ENCODE results near the gene REXO4.

REXO4 gene, protein sequence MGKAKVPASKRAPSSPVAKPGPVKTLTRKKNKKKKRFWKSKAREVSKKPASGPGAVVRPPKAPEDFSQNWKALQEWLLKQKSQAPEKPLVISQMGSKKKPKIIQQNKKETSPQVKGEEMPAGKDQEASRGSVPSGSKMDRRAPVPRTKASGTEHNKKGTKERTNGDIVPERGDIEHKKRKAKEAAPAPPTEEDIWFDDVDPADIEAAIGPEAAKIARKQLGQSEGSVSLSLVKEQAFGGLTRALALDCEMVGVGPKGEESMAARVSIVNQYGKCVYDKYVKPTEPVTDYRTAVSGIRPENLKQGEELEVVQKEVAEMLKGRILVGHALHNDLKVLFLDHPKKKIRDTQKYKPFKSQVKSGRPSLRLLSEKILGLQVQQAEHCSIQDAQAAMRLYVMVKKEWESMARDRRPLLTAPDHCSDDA

DNA sequence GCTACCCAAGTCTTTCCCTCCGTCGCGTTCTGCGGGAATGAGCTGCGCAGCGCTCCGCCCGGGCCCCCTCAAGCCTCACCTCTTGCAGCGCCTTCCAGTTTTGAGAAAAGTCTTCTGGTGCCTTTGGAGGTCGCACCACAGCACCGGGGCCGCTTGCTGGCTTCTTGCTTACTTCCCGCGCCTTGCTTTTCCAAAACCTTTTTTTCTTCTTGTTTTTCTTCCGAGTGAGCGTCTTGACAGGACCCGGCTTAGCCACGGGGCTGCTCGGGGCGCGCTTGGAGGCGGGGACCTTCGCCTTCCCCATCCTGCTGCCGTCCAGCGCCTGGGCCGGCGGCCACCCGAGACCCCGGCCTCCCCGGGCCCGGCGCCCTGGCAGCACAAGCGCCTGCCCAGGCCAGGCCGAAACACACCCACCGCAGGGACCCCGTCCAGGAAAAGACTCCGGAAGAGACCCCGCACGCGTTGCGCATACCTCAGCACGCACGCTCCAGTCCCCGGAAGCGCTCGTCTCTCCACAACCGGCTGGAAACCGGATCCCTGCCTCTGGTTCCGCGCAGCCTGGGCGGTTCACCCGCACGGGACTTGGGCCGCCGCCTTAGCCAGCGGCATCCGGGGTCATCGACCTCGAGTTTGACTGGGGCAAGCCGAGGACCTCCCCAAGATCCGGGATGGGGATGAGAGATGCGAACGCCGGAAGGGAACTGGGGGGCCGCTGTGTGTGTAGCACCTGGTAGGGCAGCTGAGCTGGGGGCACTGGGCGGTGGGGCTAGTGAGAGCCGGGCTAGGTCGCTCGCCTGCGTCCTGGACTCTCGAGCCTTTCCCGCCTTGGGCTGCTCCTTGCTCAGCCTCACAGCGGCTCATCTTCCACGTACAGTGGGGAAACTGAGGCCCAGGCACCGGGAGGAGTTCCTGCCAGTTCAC, at the start of gene REXO4:
Gene REXO4 (minus strand): TSS at position 470 of the 921 bp plus-strand sequence. CDS start 166 bp downstream, at position 304.
- in situ Hi-C loops (cut with MboI; ENCODE audit: low sequenced_read_pairs) = no loop called here

DNA sequence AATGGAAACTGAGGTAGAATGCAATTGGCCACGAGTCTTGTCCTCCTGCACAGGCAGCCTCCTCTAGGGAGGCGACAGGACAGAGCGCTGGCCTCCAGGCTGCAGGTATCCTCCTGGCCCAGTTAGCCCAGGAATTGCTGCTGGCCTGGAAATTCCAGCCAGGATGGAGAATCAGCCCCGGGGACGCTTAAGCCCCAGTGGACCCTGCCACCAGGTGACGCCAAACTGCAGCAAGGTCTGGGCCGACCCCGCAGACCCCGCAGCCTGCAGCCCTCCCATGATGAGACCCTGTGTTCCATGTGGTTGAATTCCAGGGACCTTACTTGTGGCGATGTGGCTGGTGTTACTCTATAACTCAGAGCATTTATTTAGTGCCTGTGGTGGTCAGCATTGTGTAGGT, 49.3 kb upstream of the REXO4 start:
- in situ Hi-C loops (cut with MboI; ENCODE audit: low sequenced_read_pairs) = no loop called here

DNA sequence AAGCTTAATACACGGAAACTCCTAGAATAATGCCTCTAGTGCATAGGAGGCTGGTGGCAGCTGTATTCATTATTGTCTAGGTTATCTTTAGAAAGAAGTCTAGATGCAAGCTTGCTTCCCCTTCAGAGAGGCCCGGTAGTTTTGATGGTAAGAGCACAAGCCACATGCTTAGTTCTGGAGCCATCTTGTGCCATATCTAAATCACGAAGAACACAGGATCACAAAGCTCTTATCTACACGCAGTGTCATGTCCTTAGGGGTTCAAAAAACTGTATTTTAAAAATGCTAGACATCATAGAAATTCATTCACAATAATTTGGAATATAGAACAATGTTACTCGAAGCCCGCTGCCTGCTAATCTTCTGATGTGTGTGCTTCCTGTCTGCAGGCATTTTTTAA, 48.2 kb upstream of the REXO4 start:
- in situ Hi-C loops (cut with MboI; ENCODE audit: low sequenced_read_pairs) = no loop called here

DNA sequence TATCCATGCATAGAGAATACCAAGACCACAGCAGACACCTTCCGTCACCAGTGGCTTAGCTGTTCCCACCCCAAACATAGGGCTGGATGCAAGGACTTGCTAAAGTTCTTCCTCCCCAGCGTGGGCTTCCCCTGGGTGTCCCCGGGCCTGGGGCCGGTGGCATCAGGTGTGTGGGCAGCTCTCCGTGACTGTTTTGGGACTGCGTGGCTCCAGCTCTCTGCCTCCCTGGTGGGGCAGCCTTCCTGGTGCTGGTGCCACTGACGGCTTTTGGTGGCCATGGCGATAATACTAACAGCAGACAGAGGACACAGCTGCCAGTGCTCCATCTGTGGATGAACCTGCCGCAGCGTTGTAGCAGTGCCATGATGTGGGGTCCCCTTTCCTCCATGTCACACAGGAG, 46.8 kb upstream of the REXO4 start:
- in situ Hi-C loops (cut with MboI; ENCODE audit: low sequenced_read_pairs) = no loop called here

DNA sequence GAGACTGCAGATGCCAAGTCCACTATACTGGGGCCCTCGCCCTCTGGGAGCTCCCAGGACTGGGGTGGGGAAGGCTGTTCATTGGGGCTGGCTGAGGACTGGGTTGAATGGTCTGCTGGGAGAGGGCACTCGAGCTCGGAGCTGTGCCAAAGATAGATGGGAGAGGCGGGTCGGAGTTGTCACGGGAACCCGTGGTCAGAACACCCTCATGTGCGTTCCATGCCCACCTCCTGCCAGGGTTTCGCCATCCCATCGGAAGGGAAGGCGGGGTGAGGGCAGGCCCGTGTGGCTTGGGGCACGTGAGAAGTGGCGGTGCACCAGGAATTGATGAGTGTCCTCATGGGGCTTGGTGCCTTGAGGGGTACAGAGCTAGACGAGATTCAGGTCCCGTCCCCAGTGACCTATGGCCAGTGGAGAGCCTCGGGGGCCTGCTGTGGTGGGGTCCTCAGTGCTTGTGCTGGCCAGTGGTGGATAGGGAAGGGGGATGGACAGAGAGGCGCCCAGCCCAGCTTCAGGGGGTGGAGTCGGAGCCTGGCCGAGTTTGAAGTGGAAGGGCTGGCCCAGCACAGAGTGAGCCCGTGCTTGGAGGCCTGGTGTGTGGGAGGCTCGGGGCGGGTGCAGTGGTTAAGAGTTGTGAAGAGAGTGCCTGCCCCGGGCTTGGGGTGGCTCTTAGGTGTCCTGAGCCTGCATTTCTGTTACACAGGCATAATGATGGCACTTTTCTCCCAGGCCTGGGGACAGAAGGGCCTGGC, 46.2 kb upstream of the REXO4 start:
- in situ Hi-C loops (cut with MboI; ENCODE audit: low sequenced_read_pairs) = no loop called here

DNA sequence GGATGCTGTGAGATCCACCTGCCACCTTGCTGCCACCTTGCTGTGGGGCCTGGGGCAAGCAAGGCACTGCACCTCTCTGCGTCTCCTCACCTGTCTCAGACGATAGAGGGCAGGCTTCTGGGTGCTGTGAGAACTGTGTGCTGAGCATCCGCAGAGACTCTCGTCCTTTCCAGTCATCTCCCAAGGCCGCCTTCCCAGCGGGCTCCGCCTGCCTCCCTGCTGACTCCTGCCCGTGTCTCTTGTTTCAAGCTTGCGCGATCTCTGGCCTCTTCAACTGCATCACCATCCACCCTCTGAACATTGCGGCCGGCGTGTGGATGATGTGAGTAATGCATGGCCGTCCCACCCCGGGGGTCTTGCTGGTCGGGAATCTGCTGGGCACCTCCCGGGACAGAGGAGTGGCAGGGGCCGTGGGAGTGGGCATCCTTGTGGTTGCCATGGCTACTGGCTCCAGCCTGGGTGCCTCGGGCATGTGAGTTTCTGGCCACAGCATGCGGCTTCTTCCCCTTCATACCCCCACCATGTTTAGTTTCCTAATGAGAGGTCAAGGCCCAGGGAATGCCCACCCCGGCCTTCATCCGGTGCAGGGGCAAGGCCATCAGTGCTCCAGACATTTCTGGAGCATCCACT, 45.5 kb upstream of the REXO4 start:
- in situ Hi-C loops (cut with MboI; ENCODE audit: low sequenced_read_pairs) = no loop called here

DNA sequence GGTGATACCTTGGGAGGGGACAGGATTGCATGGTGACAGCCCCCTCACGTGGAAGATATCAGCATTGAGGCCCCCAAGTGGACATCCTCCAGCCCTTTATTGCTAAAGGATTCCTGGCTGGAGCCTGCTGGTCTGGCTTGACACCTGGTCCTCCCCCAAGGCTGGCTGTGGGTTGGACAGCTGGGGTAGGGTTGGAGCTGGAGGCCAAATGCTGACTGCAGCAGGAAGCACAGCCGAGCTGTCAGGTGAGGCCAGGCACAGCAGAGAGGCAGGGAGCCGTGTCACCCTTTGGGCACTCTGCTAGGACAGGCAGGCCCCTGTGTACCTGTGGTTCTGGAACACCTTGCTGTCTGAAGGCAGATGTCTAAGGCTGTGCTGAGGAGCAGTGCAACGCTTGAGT, 44.2 kb upstream of the REXO4 start:
- in situ Hi-C loops (cut with MboI; ENCODE audit: low sequenced_read_pairs) = no loop called here

DNA sequence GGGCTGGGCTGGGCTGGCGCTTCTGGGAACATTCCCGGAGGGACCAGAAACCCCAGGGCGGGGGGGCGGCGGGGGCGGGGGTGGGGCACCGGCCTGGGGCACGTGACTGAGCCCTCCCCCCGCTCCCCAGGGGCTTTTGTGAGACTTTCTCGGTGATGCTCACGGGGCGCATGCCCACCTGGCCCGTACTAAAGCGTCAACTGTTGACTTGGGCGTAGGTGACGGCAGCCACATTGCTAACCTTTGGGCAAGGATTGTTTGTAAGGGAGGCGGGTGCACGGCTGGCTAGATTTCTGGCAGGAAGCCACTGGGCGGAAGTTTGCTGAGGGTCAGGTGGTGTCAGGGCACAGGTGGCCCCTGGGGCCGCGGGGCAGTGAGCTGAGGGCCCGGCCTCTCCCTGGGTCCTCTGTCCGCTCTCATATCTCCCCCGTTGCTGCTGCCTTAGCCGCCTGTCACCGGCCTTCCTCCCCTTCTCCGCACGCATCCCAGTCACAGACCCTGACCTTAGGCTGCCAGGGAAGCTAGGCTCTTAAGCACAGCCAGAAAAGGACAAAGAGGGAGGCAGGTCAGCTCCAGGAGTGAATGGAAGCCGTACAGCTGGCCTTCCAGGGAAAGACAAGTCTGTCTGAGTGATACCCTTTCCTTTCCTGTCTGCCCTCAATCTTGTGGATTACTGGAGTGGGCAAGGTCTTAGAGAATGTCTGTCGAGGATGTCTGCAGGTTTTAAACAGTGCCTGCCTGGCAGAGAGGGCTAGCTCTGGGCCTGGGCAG, 42.8 kb upstream of the REXO4 start:
- in situ Hi-C loops (cut with MboI; ENCODE audit: low sequenced_read_pairs) = no loop called here

DNA sequence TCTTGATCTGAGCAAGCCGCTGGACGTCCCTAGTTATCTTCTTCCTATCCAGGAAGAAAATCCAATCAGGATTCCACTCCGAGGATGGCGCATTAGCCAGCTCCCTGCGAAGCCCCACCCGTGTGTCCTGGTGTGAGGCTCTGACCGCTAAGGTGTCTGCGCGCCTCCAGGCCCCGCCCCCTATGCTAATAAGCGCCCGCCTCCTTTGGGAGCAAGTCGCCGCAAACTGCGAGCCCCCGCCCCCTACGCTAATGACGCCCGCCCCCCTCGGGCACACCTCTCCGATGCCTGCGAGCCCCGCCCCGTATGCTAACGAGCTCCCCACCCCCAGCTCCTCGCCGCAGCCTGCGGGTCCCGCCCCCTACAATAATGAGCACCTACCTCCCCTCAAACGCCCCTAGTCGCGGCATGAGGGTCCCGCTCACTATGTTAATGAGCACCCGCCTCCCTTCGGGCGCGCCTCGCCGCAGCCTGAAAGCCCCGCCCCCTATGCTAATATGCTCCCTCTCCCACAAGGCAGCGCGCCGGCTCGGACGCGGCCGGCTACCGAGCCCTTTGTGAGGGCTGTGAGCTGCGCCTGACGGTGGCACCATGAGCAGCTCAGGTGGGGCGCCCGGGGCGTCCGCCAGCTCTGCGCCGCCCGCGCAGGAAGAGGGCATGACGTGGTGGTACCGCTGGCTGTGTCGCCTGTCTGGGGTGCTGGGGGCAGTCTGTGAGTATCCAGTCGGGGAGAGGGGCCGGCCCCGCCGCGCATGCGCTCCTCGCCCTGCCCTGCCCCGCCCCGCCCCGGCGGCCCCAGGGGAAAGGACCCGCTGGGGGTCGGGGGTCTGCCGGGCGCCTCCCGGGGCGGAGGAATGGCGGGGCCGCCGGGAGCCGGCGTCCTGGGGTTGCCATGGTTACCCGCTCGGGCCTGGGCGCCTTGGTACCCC, 41.9 kb upstream of the REXO4 start, which contains the start of gene CACFD1:
Gene CACFD1 (plus strand): TSS at position 503 of the 929 bp plus-strand sequence. CDS start 89 bp downstream, at position 592.
- in situ Hi-C loops (cut with MboI; ENCODE audit: low sequenced_read_pairs) = no loop called here

DNA sequence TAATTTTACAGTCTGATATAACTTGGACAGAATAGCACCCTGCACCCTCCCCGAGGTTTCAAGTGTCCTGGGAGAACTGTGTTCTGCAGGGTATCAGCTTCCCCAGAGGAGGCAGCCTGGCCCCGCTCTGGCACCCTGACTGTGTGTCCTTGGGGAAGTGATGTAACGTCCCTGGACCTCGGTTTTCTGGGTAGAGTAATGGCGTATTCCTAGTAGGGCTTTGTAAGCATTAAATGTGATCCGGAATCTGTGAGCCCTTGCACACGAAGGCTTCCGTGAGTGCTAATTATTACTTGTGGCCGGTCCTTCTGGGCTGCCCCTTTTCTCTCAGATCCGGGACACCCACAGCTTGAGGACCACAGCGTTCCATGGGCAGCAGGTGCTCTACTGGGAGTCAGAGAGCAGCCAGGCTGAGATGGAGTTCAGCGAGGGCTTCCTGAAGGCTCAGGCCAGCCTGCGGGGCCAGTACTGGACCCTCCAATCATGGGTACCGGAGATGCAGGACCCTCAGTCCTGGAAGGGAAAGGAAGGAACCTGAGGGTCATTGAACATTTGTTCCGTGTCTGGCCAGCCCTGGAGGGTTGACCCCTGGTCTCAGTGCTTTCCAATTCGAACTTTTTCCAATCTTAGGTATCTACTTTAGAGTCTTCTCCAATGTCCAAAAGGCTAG, 41.0 kb upstream of the REXO4 start:
- in situ Hi-C loops (cut with MboI; ENCODE audit: low sequenced_read_pairs) = no loop called here

DNA sequence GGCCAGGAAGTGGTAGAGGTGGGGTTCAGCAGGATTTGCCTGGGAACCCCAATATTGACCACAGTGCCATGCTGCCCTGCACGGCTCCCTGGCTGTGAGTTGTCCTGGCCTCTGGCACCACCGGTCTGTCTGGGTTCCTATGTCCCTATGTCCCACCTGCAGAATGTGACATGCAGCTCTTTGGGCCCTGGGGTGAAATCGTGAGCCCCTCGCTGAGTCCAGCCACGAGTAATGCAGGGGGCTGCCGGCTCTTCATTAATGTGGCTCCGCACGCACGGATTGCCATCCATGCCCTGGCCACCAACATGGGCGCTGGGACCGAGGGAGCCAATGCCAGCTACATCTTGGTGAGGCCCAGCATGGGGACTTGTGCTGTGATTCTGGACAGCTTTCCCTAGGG, 39.9 kb upstream of the REXO4 start:
- in situ Hi-C loops (cut with MboI; ENCODE audit: low sequenced_read_pairs) = no loop called here

DNA sequence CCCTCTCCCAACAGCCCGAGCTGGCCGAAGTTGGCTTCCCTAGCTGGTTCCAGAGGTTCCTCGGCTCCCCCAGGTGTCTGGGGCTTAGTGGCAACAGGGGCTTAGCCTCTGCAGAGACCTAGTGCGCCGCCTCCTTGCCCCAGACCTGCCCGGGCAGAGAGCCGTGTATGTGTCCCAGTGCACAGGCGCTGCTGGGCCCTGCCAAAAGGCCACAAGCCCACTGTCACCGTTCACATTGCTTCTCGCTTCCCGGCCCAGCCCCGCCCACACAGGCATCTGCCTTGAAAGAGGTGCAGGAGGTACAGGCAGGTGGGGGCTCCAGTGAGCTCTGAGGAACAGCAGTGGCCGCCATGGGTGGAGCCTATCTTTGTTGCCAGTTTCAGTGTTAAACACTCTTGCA, 39.4 kb upstream of the REXO4 start:
- in situ Hi-C loops (cut with MboI; ENCODE audit: low sequenced_read_pairs) = no loop called here

DNA sequence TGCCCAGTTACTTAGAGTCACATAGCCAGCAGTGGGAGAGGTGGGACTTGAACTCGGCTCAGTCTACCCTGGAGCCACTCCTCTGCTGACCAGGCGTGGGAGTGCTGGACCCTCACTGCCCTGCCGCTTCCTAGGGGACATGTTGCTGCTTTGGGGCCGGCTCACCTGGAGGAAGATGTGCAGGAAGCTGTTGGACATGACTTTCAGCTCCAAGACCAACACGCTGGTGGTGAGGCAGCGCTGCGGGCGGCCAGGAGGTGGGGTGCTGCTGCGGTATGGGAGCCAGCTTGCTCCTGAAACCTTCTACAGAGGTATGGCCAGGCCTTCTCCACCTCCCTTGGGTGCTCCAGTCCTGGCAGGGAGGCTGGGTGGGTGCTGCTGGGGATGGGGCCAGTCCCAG, 38.6 kb upstream of the REXO4 start:
- in situ Hi-C loops (cut with MboI; ENCODE audit: low sequenced_read_pairs) = no loop called here

DNA sequence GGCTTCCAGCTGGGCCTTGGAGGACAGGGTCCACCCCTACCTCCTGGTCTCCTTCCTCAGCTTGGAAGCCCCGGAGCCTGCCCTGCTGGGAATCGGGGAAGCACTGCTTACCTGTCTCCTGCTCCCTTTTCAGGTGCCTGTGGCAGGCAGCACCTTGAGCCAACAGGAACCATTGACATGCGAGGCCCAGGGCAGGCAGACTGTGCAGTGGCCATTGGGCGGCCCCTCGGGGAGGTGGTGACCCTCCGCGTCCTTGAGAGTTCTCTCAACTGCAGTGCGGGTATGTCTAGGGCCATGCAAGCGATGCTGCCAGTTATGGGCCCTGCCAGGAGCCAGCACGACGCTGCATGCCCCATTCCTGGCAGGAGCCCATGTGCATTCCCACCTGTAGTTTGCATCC, 38.1 kb upstream of the REXO4 start:
- in situ Hi-C loops (cut with MboI; ENCODE audit: low sequenced_read_pairs) = no loop called here

DNA sequence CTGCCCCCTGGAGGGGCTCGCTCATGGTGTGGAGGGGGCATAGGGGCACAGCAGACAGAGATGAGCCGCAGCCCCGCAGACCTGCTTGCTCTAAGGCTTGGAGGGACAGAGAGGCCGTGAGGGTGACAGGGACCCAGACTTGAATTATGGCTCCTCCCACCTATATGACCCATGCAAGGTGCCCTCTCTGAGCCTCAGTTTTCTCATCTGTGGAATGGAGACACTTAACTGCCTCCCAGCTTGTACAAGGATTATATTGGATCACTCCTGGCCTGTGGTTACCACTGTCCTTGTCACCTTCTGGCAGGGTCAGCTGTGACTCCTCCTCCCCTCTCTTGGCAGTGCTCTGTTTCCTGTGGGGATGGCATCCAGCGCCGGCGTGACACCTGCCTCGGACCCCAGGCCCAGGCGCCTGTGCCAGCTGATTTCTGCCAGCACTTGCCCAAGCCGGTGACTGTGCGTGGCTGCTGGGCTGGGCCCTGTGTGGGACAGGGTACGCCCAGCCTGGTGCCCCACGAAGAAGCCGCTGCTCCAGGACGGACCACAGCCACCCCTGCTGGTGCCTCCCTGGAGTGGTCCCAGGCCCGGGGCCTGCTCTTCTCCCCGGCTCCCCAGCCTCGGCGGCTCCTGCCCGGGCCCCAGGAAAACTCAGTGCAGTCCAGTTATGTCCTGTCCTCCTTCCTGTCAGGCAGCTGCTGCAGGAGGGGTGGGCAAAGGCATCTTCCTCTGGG, 37.3 kb upstream of the REXO4 start:
- in situ Hi-C loops (cut with MboI; ENCODE audit: low sequenced_read_pairs) = no loop called here

DNA sequence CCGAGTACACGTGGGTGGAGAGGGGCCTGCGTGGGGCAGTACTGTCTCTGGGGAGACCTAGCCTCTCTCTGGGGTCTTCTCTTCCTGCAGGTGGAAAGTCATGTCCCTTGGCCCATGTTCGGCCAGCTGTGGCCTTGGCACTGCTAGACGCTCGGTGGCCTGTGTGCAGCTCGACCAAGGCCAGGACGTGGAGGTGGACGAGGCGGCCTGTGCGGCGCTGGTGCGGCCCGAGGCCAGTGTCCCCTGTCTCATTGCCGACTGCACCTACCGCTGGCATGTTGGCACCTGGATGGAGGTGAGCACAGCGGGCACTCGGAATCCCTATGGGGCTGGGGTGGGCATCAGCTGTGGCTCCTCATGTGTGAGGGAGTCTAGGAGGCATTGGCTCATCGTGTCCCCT, 36.5 kb upstream of the REXO4 start:
- in situ Hi-C loops (cut with MboI; ENCODE audit: low sequenced_read_pairs) = no loop called here

DNA sequence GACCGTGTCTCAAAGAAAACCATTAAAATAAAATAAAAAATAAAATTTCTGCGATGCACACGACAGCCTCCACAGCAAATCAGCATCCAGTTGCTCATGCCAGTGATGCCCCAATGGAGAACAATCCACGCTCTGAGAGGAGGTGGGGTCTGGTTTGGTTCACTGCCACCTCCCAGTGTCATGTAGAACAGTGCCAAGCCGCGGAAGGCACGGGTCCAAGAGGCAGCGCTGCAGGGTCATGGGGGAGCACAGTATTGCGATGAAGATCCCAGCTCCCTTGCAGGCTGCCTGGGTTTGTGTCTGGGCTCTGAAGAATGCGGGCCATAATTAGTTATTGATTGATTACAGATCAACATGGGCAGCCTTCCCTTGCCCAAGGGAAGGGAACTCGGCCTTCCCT, 35.8 kb upstream of the REXO4 start:
- in situ Hi-C loops (cut with MboI; ENCODE audit: low sequenced_read_pairs) = no loop called here

DNA sequence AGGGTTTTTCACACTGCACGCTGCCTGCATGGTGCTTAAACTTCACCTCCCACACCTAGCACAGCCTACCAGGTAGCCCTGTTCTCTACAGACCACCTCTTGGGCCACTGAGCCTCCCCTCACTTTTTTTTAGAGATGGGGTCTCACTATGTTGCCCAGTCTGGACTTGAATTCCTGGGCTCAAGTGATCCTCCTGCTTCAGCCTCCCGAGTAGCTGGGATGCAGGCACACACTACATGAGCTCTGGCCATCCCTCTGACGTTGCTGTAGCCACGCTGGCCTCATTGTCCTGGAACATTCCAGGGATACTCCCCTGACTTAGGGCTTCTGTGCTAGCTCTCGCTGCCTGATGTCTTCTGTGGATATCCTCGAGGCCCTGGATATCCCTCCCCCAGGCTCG, 34.8 kb upstream of the REXO4 start:
- in situ Hi-C loops (cut with MboI; ENCODE audit: low sequenced_read_pairs) = no loop called here

Measured in HL-60/S4 (cell line).